GM03348 (cell line): ENCODE results near the gene SPOP.

Experiments
- DNase-seq: peaks from one replicate; pipeline ENCODE4 v3.0.0; 2012; ENCODE audit warnings: low spot score

Gene SPOP

GRCh38 chr17:49583889-49584288, 94.0 kb downstream of the SPOP start:
- no peak for DNase-seq

GRCh38 chr17:49583226-49583625, 94.7 kb downstream of the SPOP start:
- no peak for DNase-seq

GRCh38 chr17:49582789-49583188, 95.1 kb downstream of the SPOP start:
- no peak for DNase-seq

- no peak for DNase-seq
Measured at GRCh38 chr17:49582055-49582722, 95.7 kb downstream of the SPOP start.

- DNase-seq, result no peak
Measured at GRCh38 chr17:49581648-49581998, 96.3 kb downstream of the SPOP start.

GRCh38 chr17:49580981-49581647, 96.8 kb downstream of the SPOP start:
- no peak for DNase-seq

GRCh38 chr17:49580055-49580721, 97.7 kb downstream of the SPOP start:
- no peak for DNase-seq

- no peak for DNase-seq
Measured at GRCh38 chr17:49579522-49579921, 98.4 kb downstream of the SPOP start.

GRCh38 chr17:49578952-49579500, 98.9 kb downstream of the SPOP start:
- no peak for DNase-seq

GRCh38 chr17:49578414-49578813, 99.5 kb downstream of the SPOP start:
- DNase-seq, result no peak

GRCh38 chr17:49577963-49578362, 99.9 kb downstream of the SPOP start:
- no peak for DNase-seq

GRCh38 chr17:49577650-49577934, 100.3 kb downstream of the SPOP start:
- no peak for DNase-seq

- no peak for DNase-seq
Measured at GRCh38 chr17:49576917-49577649, 100.8 kb downstream of the SPOP start.

- DNase-seq, result peak; percentile 80
Measured at GRCh38 chr17:49576088-49576916, 101.6 kb downstream of the SPOP start.

- peak; percentile 88 for DNase-seq
Measured at GRCh38 chr17:49575679-49576087, 102.2 kb downstream of the SPOP start, which contains the start of gene NXPH3. NXPH3 (plus strand) TSS chr17:49575871; CDS start chr17:49576220, 349 bp downstream.

- DNase-seq, result no peak
Measured at GRCh38 chr17:49574945-49575678, 102.8 kb downstream of the SPOP start.

GRCh38 chr17:49574323-49574781, 103.5 kb downstream of the SPOP start:
- DNase-seq, result no peak

- no peak for DNase-seq
Measured at GRCh38 chr17:49573510-49574322, 104.2 kb downstream of the SPOP start.

- DNase-seq, result no peak
Measured at GRCh38 chr17:49572806-49573420, 105.0 kb downstream of the SPOP start.
